Stimulated activated CD8-positive, alpha-beta memory T cell treated with anti-CD3 and anti-CD28 coated beads, Interleukin-12 subunit alpha, Interleukin-12 subunit beta, amount 100 ng/mL, for 1 hour (primary cell): ENCODE data around the gene ATE1.
"Not testable (repeated sequence)": the region's sequence is repeated elsewhere in the genome, so short reads cannot be mapped to it uniquely, and the experiment has no call there.

Source experiments
- DNase-seq: peaks from one replicate; pipeline ENCODE4 v3.0.0-alpha.2; 2020; ENCODE audit warnings: low read depth

Gene ATE1

DNA sequence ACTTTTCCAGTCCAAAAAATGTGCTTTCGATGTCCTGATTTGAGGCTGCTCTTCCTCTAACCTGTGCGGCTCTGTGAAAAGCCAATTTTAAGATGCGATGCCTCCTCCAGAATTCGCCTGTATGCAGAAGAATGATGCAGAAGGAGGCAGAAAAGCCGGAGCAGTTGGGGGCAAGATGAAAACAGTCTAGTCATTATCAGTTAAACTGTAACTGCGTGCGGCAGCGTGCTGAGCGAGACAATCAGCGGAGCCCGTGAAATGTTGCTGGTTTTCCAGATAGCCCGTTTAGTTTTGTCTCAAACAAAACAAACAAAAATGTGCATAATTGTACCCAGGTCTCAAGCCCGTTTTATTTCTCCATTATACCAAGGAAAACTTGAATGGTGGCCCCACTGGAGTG lies 192.6 kb downstream of the ATE1 start:
- DNase-seq, result no peak

DNA sequence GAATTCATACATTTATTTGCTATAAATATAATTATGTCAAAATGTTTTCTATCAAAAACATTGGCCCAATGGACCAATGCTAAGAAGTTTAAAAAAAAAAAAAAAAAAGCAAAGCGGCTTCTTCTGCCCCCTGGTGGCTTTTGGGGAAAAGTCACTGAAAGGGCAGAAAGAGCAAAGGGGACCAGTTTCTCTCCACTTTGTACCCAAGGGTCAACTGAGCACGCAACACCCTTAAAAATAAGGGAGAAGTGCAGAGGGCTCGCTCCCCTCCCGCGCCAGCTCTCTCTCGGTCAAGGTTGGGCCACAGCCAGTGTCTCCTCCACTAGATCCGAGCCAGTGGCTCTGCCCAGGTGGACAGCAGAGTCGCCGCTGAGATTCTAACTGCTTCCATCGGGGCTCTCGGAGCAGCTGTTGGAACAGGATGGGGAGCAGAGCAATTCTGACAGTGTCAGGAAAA lies 193.2 kb downstream of the ATE1 start:
- DNase-seq, result no peak

DNA sequence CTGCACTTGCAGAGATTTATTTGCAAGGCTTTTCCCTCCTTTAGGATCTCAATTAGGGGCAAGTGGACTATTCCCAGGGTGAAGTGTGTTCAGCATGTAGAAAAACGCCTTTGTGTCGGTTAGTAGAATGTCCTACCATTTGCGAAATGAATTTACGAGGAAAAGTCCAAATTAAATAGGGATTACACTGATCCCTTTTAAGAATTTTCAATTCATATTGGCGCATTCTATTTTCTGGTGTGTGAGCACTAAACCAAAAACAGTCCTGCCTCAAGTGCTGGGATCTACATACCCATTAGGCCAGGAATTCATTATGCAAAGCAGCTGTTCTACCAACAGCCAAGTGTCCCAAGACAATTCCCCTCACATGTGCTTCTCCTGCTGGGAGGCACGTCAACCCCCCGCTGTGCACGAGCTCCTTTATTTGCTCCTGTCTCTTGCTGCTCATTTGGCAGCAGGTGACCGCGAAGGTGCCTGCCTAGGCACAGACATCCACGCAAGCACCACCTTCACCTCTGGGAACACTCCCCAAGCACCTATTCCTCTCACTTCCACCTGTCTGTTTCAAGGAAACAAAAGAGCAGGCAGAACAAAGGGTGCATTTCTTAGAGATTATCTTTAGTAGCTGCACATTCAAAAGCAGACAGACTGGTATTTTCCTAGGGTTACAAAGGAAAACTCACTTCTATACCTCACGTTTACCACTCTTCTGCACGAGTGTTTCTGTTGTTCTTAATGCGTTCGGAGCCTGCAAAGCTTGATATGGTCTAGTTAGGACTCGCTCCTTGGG lies 195.0 kb downstream of the ATE1 start:
- no peak for DNase-seq

DNA sequence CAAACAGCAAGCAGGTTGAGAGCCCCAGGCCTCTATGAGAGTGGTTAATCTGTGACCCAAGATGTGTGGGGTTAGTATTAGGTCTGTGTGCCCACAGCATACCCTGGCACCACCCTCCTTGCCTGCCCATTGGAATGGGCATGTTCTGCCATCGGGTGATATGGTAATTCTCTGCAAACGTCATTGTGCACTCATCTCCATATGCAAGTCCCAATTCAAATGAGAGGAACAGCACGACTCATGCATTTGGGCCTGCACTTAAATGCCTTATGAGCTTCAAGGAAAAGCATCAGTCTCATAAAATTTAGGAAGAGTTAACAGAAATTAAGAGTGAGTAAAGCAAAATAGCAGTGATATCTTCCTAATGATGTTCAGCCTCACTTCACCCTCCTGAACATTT lies 195.7 kb downstream of the ATE1 start:
- no peak for DNase-seq

DNA sequence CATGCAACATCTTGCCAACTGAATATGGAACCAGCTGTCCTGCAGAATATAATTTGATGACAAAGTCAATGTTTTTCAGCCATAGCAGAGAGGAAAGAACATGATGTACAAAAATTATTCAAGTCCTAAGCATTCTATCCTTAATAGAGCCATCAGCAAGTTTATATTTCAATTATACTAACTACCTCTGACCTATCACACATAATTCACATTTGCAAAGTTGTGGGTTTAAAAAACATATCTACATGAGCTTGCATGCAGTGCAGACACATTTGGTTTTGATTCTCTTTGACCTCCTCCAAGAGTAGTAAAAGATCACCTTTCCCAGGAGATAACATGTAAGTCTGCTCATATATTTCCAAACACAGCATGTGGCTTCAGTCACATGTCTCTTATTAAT lies 203.5 kb downstream of the ATE1 start:
- no peak for DNase-seq

DNA sequence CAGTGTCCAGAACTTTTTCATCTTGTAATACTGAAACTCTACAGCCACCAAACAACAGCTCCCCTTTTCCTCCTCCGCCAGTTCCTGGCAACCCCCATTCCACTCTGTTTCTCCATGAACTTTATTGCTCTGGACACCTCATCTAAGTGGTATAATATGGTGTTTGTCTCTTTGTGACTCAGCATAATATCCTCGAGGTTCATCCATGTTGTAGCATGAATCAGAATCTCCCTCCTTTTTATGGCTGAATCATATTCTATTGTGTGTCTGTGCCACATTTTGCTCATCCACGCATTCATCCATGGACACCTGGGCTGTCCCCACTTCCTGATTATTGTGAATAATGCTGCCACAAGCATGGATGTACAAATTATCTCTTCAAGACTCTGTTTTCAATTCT lies 205.2 kb downstream of the ATE1 start:
- DNase-seq, result no peak

DNA sequence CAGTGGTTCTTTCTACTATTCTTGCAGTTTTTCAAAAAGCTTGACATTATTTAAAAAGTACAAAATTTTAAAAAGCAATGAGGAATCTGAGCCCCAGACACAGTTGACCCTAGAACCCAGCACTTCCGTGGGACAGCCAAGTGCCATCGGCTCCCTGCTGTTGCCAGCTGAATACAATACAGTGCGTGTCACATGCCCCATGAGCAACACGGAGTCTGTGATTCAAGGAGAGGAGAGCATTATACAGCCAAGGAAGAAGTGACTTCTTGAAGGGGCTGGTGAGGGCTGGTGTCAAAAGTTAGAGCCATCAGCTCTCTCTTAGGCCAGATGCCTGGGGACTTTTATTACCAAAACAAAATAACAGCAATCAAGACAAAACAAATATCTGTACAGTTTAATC lies 206.6 kb downstream of the ATE1 start:
- DNase-seq, result no peak

DNA sequence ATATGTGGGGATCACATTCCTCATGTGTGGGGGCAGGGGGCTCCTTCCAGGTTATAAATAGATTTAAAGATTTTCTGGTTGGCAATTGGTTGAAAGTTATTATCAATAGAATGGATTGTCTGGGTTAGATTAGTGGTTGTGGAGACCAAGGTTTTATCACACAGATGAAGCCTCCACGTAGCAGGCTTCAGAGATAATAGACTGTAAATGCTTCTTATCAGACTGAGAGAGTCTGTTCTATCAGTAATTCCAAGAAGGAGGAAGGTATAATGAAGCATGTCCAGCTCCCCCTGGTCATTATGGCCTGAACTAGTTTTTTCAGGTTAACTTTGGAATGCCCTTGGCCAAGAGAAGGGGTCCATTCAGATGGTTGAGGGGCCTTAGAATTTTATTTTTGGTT lies 211.9 kb downstream of the ATE1 start:
- DNase-seq, result no peak

DNA sequence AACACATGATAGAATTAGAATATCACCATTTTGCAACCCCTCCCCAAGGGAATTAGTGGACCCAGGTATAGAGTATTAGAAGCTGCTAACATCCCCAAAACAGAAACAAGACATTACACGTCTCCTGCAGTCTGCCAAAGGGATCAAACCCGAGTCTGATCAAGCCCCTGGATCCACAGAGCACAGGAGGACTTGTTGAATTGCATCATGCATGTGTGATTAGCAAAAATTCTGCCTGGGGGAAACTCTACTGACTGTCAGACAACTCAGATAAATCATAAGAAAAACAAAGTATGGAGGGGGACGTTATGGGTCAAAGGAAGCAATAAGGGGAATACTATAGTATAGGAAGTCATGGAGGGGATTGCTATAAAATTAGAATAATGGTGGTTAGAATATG lies 212.8 kb downstream of the ATE1 start:
- no peak for DNase-seq

DNA sequence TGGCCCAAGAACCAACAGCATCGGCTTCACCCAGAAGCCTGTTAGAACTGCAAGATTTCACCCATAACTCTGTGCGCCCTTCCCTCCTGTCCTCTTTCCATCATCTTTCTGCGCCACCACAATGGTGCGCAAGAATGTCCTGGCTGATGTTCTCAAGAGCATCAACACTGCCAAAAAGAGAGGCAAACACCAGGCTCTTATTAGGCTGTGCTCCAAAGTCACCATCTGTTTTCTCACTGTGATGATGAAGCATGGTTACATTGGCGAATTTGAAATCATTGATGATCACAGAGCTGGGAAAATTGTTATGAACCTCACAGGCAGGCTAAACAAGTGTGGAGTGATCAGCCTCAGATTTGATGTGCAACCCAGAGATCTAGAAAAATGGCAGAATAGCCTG lies 214.3 kb downstream of the ATE1 start:
- DNase-seq, result no peak

DNA sequence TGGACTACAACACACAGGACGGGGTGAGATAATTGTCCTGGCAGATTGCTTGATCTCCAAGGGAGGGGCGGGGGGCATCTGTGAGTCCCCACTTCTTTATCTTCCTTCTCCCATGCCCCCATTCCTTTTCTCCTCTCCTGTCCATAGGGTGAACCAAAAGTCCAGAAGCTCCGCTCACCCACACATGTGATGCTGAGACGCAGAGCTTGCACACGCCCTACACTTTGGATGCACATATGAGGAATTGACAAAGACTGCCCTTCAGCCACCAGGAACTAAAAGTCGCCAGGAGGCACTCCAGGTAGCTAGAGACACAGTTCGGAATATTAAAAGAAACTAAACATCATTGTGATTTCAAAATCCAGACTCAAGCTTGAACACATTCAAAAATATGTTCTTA lies 216.9 kb downstream of the ATE1 start:
- DNase-seq, result no peak

DNA sequence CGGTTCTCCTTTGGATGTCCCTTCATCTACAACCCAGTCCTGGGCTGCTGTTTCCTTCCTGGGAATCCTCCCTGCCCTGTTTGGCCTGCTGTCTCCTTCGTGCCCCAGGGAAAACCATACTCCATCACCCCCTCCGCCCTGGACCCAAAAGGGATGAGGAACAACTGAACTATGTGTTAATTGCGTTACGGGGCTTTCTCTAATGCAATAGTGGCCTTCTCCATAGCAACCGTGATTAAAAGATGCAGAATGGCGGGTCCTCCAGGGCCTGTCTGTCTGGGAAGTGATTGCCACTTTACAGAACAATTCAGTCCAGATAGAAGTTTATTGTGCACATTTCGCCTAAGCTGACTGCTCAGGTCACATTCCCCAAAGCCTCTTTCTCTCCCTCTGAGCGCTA lies 217.6 kb downstream of the ATE1 start:
- no peak for DNase-seq

DNA sequence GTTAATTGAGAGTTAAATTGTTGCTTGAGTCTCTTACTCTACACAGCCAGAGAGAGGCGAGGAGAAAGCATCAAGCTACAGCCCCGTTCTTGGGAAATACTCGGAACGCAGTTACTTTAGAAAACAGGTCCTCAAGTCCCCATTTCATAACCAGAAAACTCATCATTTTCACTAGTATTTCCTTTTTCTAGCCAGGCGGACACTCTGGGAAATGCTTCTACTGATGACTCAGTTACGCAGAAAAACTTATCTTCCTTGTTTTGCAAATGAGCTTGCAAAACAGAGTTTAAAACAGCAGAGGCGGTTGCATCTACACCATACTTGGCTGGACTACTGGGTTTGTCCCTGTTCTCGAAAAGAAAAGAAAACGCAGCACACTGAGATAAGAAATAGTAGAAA lies 218.2 kb downstream of the ATE1 start:
- no peak for DNase-seq

DNA sequence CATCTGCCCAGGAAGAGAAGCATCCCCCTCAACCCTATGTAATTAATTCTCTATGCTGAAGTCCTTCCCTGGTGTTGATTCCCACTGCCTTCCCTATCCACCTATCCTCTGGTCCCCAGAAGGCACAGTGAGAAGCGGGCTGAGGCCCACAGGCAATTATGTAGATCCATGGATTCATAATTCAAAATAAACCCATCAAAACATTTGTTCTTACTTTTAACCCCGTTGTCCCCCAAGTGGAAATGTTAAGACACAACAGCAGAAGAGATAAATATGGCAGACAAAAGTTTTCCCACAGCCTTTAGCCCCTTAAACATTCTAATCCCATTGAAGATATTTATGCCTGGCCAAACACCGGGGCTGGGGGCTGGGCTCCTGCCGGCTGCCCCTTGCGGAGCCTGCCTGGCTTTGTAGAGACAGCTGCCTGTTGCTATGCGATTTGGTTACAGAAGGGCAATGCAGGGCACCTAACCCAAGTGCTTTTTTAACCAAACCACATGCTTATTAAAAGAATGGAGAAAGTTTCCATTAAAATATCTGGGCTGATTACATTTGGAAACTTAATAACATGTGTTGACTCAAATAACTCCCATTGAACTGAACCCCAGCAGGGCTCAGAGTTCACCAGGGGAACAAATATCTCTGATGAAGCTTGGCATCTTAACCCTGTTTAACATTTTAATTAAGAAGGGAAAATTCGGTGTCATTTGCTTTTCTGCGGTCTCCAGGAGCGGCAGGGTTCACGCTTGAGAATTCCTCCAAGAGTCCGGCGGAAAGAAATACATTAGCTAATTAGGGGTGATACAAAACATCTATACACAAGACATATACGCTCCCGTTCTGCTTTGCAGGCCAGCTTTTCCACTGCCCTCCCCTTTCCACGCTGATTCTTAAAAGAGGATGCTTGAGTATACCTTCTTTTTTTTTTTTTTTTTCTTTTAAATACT lies 218.8 kb downstream of the ATE1 start:
- no peak for DNase-seq

DNA sequence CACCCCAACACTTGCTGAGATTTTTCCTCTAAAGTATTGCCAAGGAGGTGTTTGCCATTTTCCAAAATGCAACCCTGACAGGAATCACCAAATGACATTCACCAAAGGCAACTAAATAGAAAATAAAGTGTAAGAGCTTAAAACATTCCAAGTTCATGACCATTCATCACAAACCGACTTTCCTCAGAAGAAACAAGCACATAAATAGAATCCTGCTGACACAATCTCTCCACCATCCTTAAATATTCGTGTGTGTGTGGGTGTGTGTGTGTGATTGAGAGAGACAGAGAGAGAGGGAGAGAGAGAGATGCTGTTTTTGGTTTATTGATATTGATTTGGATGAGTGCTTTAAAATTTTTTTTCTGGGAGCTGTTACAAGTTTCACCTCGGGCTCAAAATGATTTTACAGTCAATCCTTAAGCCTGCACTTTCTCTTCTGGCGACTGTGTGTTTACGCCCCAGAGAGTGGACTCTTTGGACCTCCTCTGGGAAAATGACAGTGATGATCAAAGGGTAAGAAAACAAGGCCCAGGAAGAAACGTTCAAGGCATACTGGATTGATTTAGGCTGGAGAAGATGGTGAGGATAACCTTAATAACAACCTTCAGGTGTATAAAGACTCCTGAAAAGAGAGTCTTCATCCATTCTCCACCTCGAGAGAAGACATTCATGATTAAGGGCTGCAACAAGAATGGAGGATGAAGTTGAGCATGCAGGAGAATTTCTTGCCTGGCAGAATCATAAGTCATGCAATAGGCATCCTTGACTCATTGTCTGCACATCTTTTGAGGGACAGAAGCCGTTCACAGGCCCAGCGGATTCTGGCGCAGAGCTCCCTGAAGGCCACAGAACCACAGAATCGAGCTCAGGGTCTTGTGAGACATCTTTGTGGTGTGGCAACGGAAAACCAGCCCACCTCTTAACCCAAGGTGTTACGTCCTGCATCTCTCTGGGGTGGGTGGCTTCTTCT lies 225.2 kb downstream of the ATE1 start:
- DNase-seq, result no peak

DNA sequence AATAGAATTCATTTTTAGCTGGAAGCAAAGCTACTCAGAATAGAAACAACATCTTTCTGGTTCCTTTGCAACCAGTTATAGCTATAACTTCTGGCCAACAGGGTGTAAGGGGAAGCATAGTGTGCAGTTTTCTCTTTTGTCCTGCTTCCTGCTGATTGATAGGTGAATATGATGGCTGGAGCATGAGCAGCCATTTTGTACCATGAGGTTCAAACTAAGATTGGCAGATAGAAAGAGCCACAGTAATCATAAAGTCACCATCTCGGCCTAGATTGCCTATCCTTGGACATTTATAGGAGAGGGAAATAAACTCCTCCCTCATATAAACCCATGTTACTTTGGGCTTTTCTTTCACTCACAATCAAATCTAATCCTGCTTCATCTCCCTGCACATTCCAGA lies 227.4 kb downstream of the ATE1 start:
- DNase-seq, result no peak

DNA sequence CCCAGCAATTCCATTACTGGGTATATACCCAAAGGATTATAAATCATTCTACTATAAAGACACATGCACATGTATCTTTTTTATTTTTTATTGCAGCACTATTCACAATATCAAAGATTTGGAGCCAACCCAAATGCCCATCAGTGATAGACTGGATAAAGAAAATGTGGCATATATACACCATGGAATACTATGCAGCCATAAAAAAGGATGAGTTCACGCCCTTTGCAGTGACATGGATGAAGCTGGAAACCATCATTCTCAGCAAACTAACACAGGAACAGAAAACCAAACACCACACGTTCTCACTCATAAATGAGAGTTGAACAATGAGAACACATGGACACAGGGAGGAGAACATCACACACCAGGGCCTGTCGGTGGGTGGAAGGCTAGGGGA lies 228.1 kb downstream of the ATE1 start:
- not testable (repeated sequence) for DNase-seq

DNA sequence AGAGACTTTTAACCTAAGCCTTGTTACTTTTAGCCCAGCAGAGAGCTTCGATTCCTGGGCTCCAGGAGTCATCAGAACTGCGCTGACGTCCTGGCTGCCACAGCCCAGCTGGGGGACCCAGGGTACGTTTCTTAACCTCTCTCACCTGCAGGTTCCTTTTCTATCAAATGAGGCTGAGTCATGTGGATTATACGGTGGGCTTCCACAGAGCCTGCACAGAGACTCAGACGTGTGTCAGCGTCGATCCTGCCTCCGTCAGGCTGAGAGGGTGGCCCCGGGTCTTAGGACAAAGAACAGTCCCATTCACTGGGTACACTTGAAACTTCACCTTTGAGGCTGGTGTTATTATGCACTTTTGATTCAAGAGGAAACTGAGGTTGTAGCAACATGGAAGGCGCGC lies 228.9 kb downstream of the ATE1 start:
- DNase-seq, result no peak

DNA sequence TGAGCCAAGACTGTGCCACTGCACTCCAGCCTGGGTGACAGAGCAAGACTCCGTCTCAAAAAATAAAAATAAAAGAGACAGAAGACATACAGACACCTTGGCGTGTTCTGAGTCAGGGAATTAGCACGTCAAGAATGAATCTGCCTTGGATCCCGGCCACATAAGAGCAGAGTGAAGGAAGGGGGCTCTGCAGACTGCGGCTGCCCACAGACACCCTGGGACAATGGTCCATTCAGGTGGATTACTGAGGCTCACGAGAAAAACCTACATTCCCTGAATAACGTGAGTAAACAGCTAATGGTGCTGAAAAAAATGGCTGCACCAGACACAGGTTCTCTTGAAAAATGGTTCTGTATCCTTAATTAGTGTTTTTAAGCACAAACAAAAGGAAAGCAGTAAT lies 229.5 kb downstream of the ATE1 start:
- DNase-seq, result no peak

DNA sequence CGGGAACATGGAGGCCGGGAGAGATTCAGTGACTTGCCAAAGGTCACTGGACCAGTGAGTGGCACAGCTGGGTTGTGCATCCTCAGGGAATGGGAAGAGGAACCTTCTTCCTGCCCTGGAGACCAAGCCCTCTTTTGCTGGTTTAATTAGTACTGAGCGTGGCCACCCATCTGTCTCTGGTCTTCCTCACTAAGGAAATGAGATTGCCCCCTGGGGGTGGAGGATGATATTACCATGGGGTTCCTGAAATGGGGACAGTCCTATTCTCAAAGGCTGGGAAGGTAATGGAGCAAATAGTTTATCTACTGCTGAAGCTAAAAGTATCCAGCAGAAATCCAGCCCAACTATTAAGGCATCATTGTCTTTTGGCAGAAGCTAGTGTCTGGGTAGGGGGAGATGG lies 231.0 kb downstream of the ATE1 start:
- no peak for DNase-seq

DNA sequence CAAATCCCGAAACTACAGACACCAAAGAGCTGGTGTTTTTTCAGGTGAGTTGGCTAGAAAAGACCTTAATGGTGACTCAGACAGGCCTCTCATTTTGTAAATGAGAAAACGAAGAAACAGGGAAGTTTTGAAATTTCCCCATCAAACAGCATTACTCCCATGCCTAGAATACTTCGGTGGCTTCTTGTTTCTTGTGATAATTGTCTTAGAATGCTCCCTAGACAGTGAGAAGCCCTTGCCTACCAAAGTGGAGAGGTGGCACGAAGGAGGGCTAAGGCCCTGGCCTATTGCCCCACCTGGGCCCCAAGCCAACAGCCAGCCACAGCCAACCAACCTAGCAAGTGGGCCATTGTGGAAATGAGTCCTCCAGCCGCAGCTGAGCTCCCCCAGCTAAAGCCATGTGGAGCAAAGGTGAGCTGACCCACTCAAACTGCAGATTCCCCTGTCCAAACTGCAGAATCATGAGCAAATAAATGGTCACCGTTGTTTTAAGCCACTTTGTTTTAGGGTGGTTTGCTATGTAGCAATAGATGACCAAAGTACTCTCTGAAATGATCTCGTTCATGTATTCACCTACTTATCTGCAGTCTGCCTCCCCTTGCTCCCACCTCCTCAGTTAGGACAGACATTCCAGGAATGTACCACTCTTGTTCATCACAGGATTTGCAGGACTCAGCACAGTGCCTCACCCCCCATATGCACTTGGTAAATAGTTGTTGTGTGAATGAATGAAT lies 231.9 kb downstream of the ATE1 start:
- DNase-seq, result no peak
